Ectodermal cell (in vitro differentiated cells): ENCODE measurements around the gene PRND.
"Not testable (repeated sequence)": the region's sequence is repeated elsewhere in the genome, so short reads cannot be mapped to it uniquely, and the experiment has no call there.

Source experiments
- H3K27ac ChIP-seq: 2 replicates; pipeline ENCODE4 v1.7.0; 2013; ENCODE audit warnings: mild to moderate bottlenecking, low read depth, low read length; ENCODE audit not compliant: insufficient read depth, poor library complexity, severe bottlenecking
- H3K27me3 ChIP-seq: 2 replicates; pipeline ENCODE4 v1.7.0; 2013; ENCODE audit warnings: mild to moderate bottlenecking, low read length; ENCODE audit not compliant: insufficient read depth, control insufficient read depth, poor library complexity, severe bottlenecking
- H3K36me3 ChIP-seq: one replicate; pipeline ENCODE4 v1.7.0; 2013; ENCODE audit warnings: low read length; ENCODE audit not compliant: control insufficient read depth, insufficient read depth
- H3K4me1 ChIP-seq: one replicate; pipeline ENCODE4 v1.7.0; 2013; ENCODE audit warnings: low read length; ENCODE audit not compliant: control insufficient read depth, insufficient read depth
- H3K4me3 ChIP-seq: 2 replicates; pipeline ENCODE4 v1.7.0; 2013; ENCODE audit warnings: low read depth, low read length, control low read depth; ENCODE audit not compliant: insufficient read depth
- H3K9me3 ChIP-seq: 2 replicates; pipeline ENCODE4 v1.7.0; 2013; ENCODE audit warnings: mild to moderate bottlenecking, low read length, moderate library complexity; ENCODE audit not compliant: control insufficient read depth
- WGBS, 2 experiments: methylation state at CpG; one replicate each; pipeline ENCODE4 v1.1.7; 2013; ENCODE audit warnings: missing lambda C conversion rate in 2 of 2; 5-methylcytosine and 5-hydroxymethylcytosine counted together

PRND gene

DNA sequence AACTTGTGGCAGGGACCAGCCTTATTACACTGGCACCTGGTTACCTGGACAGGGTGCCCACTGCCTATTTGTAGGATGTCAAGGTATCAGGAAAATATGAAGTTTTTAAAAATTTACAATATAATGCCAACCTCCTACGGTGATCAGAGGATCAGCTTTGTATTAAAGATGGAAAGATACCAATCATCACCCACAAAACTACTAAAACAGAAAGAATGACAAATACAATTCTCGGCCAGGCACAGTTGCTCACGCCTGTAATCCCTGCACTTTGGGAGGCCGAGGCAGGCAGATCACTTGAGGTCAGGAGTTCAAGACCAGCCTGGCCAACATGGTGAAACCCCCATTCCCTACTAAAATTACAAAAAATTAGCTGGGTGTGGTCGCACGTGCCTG lies 18.4 kb upstream of the PRND start:
- Histone ChIP-seq H3K4me1 (no peaks in the 10 kb centered on the region), H3K4me3 (no peak overlapping the region), H3K9me3 (no peaks in the 10 kb centered on the region), H3K27me3 (no peaks in the 10 kb centered on the region), H3K27ac (no peak overlapping the region), H3K36me3 (no peaks in the 10 kb centered on the region)
- 83 to 88% methylated on average over 5 to 6 of the region's 6 CpGs for WGBS, 2 experiments

- H3K36me3 ChIP-seq, H3K4me3 ChIP-seq, H3K4me1 ChIP-seq, H3K9me3 ChIP-seq, H3K27ac ChIP-seq, H3K27me3 ChIP-seq: not testable (repeated sequence)
- WGBS, 2 experiments: 86 to 95% methylated on average over 12 of the region's 12 CpGs
Measured at GRCh38 chr20:4706941-4707340, 14.8 kb upstream of the PRND start.

DNA sequence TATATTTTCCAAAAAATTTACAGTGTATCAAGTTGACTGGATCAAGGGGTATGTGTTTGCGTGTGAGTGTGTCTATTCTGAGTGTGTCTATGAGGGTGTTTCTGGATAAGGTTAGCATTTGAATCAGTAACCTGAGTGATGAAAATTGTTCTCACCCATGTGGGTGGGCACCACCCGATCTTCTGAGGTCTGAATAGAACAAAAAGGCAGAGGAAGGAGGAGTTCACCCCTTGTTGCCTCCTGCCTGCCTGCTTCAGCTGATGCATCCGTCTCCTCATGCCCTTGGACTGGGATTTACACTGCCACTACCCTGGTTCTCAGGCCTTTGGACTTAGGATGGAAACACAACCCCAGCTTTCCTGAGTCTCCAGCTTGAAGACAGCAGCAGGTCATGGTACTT lies 13.7 kb upstream of the PRND start:
- WGBS, 2 experiments: 86 to 91% methylated on average over 3 of the region's 3 CpGs
- H3K36me3 ChIP-seq: no peaks in the 10 kb centered on the region
- no peaks in the 10 kb centered on the region for H3K9me3 ChIP-seq

DNA sequence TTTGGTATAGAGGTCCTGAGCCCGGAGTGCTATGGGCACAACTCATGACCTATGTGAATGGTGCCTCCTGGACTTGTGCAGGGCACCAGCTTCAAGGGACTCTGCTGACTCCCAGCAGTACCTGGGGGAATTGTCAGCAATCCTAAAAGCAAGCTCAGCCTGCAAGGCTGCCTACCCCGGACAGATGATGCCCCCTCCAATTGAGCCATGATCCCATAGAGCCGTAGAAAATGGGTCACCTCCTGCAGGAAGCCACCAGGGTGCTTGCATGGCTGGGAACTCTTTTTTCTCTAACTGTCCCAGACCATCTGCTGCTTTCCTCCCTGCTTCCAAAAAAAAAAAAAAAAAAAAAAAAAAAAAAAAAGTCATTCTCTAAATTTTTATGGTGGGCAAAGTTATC lies 12.9 kb upstream of the PRND start:
- WGBS, 2 experiments: 90 to 93% methylated on average over 3 of the region's 3 CpGs
- Histone ChIP-seq H3K4me3 (no peak overlapping the region), H3K27me3 (no peaks in the 10 kb centered on the region), H3K36me3 (no peaks in the 10 kb centered on the region), H3K27ac (no peak overlapping the region), H3K9me3 (no peaks in the 10 kb centered on the region), H3K4me1 (no peaks in the 10 kb centered on the region)

More for the DNA sequence above, 13.7 kb upstream of the PRND start:
- H3K27me3 ChIP-seq: no peaks in the 10 kb centered on the region
- H3K4me1 ChIP-seq: no peaks in the 10 kb centered on the region
- no peak overlapping the region for H3K27ac ChIP-seq
- no peak overlapping the region for H3K4me3 ChIP-seq

- Histone ChIP-seq H3K4me3 (no peak overlapping the region), H3K4me1 (no peaks in the 10 kb centered on the region), H3K27me3 (no peaks in the 10 kb centered on the region), H3K36me3 (no peaks in the 10 kb centered on the region), H3K9me3 (no peaks in the 10 kb centered on the region), H3K27ac (no peak overlapping the region)
- 94 to 96% methylated on average over 10 of the region's 10 CpGs for WGBS, 2 experiments
Measured at GRCh38 chr20:4709261-4710105, 12.2 kb upstream of the PRND start.

- Histone ChIP-seq H3K4me1 (no peaks in the 10 kb centered on the region), H3K9me3 (no peaks in the 10 kb centered on the region), H3K4me3 (no peak overlapping the region), H3K36me3 (no peaks in the 10 kb centered on the region), H3K27ac (no peak overlapping the region), H3K27me3 (no peaks in the 10 kb centered on the region)
- WGBS, 2 experiments: 91 to 92% methylated on average over 6 of the region's 6 CpGs
Measured at GRCh38 chr20:4710106-4710475, 11.6 kb upstream of the PRND start.

- WGBS, 2 experiments: 89 to 93% methylated on average over 5 of the region's 5 CpGs
- Histone ChIP-seq H3K9me3 (no peaks in the 10 kb centered on the region), H3K4me1 (no peaks in the 10 kb centered on the region), H3K27ac (no peak overlapping the region), H3K36me3 (no peaks in the 10 kb centered on the region), H3K27me3 (no peaks in the 10 kb centered on the region), H3K4me3 (no peak overlapping the region)
Measured at GRCh38 chr20:4711511-4711910, 10.2 kb upstream of the PRND start.

DNA sequence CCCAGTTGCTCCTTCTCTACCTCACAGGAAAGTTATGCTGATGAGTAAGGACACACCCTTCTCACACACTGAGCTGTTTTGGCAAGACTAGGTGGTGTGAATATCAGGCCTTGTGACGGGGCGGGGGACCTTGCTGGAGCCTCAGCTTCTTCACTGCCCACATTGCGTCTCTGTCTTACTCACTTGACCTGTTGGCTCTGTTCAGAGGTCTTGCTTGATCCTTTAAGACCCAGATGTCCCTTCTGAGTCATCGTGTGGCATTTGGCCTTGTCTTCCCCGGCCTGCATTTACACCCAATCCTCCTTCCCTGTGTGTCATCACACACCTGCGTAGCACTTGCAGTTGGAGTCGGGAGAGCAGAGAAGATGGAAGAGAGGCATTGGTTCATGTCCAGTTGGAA lies 8.3 kb upstream of the PRND start:
- no peak overlapping the region for H3K4me3 ChIP-seq
- H3K27ac ChIP-seq: no peak overlapping the region
- no peaks in the 10 kb centered on the region for H3K9me3 ChIP-seq
- H3K36me3 ChIP-seq: no peaks in the 10 kb centered on the region
- H3K27me3 ChIP-seq: no peaks in the 10 kb centered on the region
- H3K4me1 ChIP-seq: no peaks in the 10 kb centered on the region
- WGBS, 2 experiments: 90 to 93% methylated on average over 7 of the region's 7 CpGs

DNA sequence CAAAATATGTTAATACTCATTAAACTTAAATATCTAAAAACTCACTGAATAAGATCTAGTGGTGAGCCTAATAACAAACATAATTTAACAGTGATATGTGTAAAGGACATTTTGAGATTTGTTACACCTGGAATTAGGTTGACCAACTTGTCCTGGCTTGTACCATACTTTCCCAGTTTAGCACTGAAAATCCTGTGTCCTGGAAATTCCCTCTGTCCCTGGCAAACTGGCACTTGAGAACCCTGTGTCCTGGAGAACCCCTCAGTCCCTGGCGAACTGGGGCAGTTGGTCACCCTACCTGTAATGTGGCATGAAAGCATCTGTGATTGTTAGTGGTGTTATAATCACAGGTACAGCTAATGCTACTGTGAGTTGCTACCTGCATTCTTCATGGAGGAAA lies 6.9 kb upstream of the PRND start:
- 98 to 100% methylated on average over 1 of the region's 1 CpG for WGBS, 2 experiments
- H3K9me3 ChIP-seq: no peaks in the 10 kb centered on the region
- no peak overlapping the region for H3K4me3 ChIP-seq
- H3K4me1 ChIP-seq: no peaks in the 10 kb centered on the region
- no peak overlapping the region for H3K27ac ChIP-seq
- H3K36me3 ChIP-seq: no peaks in the 10 kb centered on the region
- no peaks in the 10 kb centered on the region for H3K27me3 ChIP-seq

GRCh38 chr20:4717816-4718570 lies 3.7 kb upstream of the PRND start:
- H3K9me3 ChIP-seq: no peaks in the 10 kb centered on the region
- H3K4me3 ChIP-seq: no peak overlapping the region
- H3K27me3 ChIP-seq: peaks cover 5% of the 10 kb centered on the region
- 90 to 91% methylated on average over 9 to 10 of the region's 12 CpGs for WGBS, 2 experiments
- no peak overlapping the region for H3K27ac ChIP-seq
- H3K4me1 ChIP-seq: peaks cover 4% of the 10 kb centered on the region
- no peaks in the 10 kb centered on the region for H3K36me3 ChIP-seq
